ENCODE measurements around the gene ARID1B. TPM values are rescaled to one million over a fixed set of nuclear protein-coding genes. Genes with fewer than 3 reads are reported as not detected.

Gene ARID1B
- total and polyA plus RNA-seq, 9 of the 15 experiments (the other 6 are each of a cell fraction or from before 2014, with no cell fraction given), result 12.5 to 50.5 (median 25.8) TPM

- Histone ChIP-seq H3K4me2 (ENCODE audit: insufficient read depth, low read length) (no peak overlapping the region), H3K27ac (ENCODE audit: extremely low read depth, low read depth, low read length) (no peak overlapping the region), H3K27me3 (ENCODE audit: control insufficient read depth in 2 of 2, insufficient read depth in 2 of 2, low read length in 2 of 2) (no peaks in the 10 kb centered on the region), H4K20me1 (replicated peaks; ENCODE audit: control insufficient read depth, insufficient read depth, low read length) (no peaks in the 10 kb centered on the region), H3K79me2 (ENCODE audit: control insufficient read depth, insufficient read depth, low read length) (peaks cover 49% of the 10 kb centered on the region), H3K4me1 (replicated peaks in 1 of 2; ENCODE audit: control insufficient read depth in 2 of 2, insufficient read depth in 2 of 2, low read length in 2 of 2) (peaks cover 10 to 11% of the 10 kb centered on the region in 2 experiments; a peak in 4 of 5 replicates), H3K9me3 (replicated peaks; ENCODE audit: control insufficient read depth, insufficient read depth, low read depth, low read length) (peaks cover 5% of the 10 kb centered on the region; the same call in 1 of the 2 replicates), H3K9me1 (ENCODE audit: control insufficient read depth, insufficient read depth, low read length) (no peaks in the 10 kb centered on the region), H3K36me3 (ENCODE audit: control insufficient read depth, insufficient read depth, low read length) (no peaks in the 10 kb centered on the region), H2AFZ (ENCODE audit: low read depth, low read length) (no peak overlapping the region), H3K9ac (ENCODE audit: insufficient read depth in 1 of 2, low read depth in 2 of 2, low read length in 2 of 2) (no peak overlapping the region), H3K4me3 (no peak overlapping the region)
- whole genome bisulfite sequencing (ENCODE audit: insufficient coverage, low coverage, missing lambda C conversion rate), result 93% methylated on average over 3 of the region's 3 CpGs
- intact Hi-C loops (cut with micrococcal nuclease), result loop anchor here (5.0 to 10.0 kb wide), 3 partner anchors 147 to 462 kb away; no protein-coding TSS in a partner anchor
- CTCF ChIA-PET (ENCODE audit: low intra/inter-chr PET ratio), result no interaction called here
- TF ChIP-seq CTCFL (IDR thresholded peaks at IDR 0.05; ENCODE audit: borderline replicate concordance, insufficient read depth, low read depth, low read length, poor library complexity, severe bottlenecking) (no peak), CEBPG (CRISPR knock-in tag; IDR thresholded peaks at IDR 0.05) (no peak), CEBPG (tag; conservative IDR thresholded peaks at IDR 0.05 in 1 of 2, IDR thresholded peaks at IDR 0.05 in 1 of 2) (0 out of 4 replicates have a peak, but pooled peaks of 1 of the 2 experiments have one; percentile 26), CEBPB (tag; IDR thresholded peaks at IDR 0.05) (peak; percentile 26; the same call in 1 of the 2 replicates)
- in situ Hi-C loops (cut with MboI), result no loop called here
- no peak for DNase-seq (ENCODE audit: extremely low read depth in 1 of 4, low spot score in 3 of 4)
- POLR2A ChIA-PET, result interaction anchor here (0.6 to 0.9 kb wide), 3 partner anchors 9 to 44 kb away, joined by 3 read pairs; no protein-coding TSS in a partner anchor
- FAIRE-seq, result no peak
- BruUV-seq (replicated peaks), result no TSS peak
- no peak for ATAC-seq
These were observed 247.6 kb downstream of the ARID1B start for GRCh38 chr6:157024745-157025144.
